T-helper 2 cell treated with Interferon-gamma antibody and Interleukin-4, amounts not matched to agents 5 μg/mL and 100 μg/mL, for 36 hours (primary cell): ENCODE data around the gene SMYD5.
A peak's percentile ranks its signal among the peaks of the same experiment; 100 is the strongest.

ENCODE experiments used
- DNase-seq: peaks from one replicate; pipeline ENCODE4 v3.0.0; 2021; ENCODE audit warnings: low spot score
- H3K27ac Mint-ChIP-seq: one replicate; pipeline ENCODE4 v1.8.0; 2021; ENCODE audit warnings: mild to moderate bottlenecking, mixed read lengths
- H3K27me3 Mint-ChIP-seq: one replicate; pipeline ENCODE4 v1.8.0; 2021; ENCODE audit warnings: low read depth, mixed read lengths
- H3K36me3 Mint-ChIP-seq: one replicate; pipeline ENCODE4 v1.8.0; 2021; ENCODE audit warnings: low read depth, mixed read lengths
- H3K4me1 Mint-ChIP-seq: one replicate; pipeline ENCODE4 v1.8.0; 2021; ENCODE audit warnings: low read depth, mixed read lengths
- H3K4me3 Mint-ChIP-seq: one replicate; pipeline ENCODE4 v1.8.0; 2022; ENCODE audit warnings: mild to moderate bottlenecking, moderate library complexity, mixed read lengths
- H3K9me3 Mint-ChIP-seq: one replicate; pipeline ENCODE4 v1.8.0; 2021; ENCODE audit warnings: mixed read lengths

Gene SMYD5

GRCh38 chr2:73217826-73218225, 3.8 kb downstream of the SMYD5 start:
- Mint-ChIP-seq H3K4me1 (peaks cover 21% of the 10 kb centered on the region), H3K27me3 (no peaks in the 10 kb centered on the region), H3K9me3 (no peaks in the 10 kb centered on the region), H3K36me3 (peaks cover 4% of the 10 kb centered on the region), H3K27ac (no peak overlapping the region), H3K4me3 (no peak overlapping the region)
- DNase-seq, result no peak

- H3K9me3 Mint-ChIP-seq, result no peaks in the 10 kb centered on the region
Measured at GRCh38 chr2:73218298-73218697, 4.3 kb downstream of the SMYD5 start.

DNA sequence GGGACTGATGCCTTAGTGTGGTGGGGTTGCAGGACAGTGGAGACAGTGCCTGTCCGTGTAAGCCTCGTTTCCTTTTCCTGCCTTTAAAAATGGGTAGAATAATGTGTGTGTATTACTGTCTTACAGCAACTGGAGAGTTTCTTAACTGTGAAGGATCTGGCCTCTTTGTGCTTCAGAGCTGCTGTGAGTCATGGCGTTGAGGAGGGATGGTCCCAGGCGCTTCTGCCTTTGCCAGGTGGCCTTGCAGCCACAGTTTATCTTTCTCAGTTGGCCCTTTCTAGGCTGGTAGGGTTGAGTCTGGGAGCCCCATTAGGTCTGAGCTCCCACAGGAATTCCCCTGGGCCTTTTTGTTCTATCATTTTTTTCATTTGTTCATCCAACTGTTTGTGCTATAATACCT, 9.8 kb downstream of the SMYD5 start:
- Mint-ChIP-seq H3K4me3 (no peak overlapping the region), H3K27ac (no peak overlapping the region), H3K27me3 (no peaks in the 10 kb centered on the region), H3K36me3 (peaks cover 3% of the 10 kb centered on the region), H3K4me1 (peaks cover 5% of the 10 kb centered on the region), H3K9me3 (no peaks in the 10 kb centered on the region)
- no peak for DNase-seq

More at GRCh38 chr2:73218298-73218697, 4.3 kb downstream of the SMYD5 start:
- DNase-seq, result no peak
- H3K27ac Mint-ChIP-seq, result no peak overlapping the region
- H3K36me3 Mint-ChIP-seq, result peaks cover 4% of the 10 kb centered on the region
- H3K4me3 Mint-ChIP-seq, result no peak overlapping the region
- peaks cover 19% of the 10 kb centered on the region for H3K4me1 Mint-ChIP-seq
- no peaks in the 10 kb centered on the region for H3K27me3 Mint-ChIP-seq

- Mint-ChIP-seq H3K36me3 (peaks cover 3% of the 10 kb centered on the region), H3K4me1 (peaks cover 5% of the 10 kb centered on the region), H3K4me3 (no peak overlapping the region), H3K9me3 (no peaks in the 10 kb centered on the region), H3K27ac (no peak overlapping the region), H3K27me3 (no peaks in the 10 kb centered on the region)
- DNase-seq, result no peak
Measured at GRCh38 chr2:73225513-73226360, 11.7 kb downstream of the SMYD5 start.

GRCh38 chr2:73227086-73227485, 13.0 kb downstream of the SMYD5 start:
- Mint-ChIP-seq H3K27me3 (no peaks in the 10 kb centered on the region), H3K9me3 (no peaks in the 10 kb centered on the region), H3K4me1 (peaks cover 5% of the 10 kb centered on the region), H3K4me3 (no peak overlapping the region), H3K36me3 (peaks cover 1% of the 10 kb centered on the region), H3K27ac (no peak overlapping the region)
- DNase-seq, result no peak

GRCh38 chr2:73228631-73229030, 14.6 kb downstream of the SMYD5 start:
- Mint-ChIP-seq H3K9me3 (no peaks in the 10 kb centered on the region), H3K36me3 (no peaks in the 10 kb centered on the region), H3K27ac (no peak overlapping the region), H3K4me1 (peaks cover 8% of the 10 kb centered on the region), H3K27me3 (no peaks in the 10 kb centered on the region), H3K4me3 (no peak overlapping the region)
- no peak for DNase-seq

- H3K36me3 Mint-ChIP-seq, result peaks cover 10% of the 10 kb centered on the region
Measured at GRCh38 chr2:73232403-73233153, 18.5 kb downstream of the SMYD5 start.

GRCh38 chr2:73233154-73233931, 19.3 kb downstream of the SMYD5 start, which contains the start of gene PRADC1:
Gene PRADC1, minus strand, starts transcription at chr2:73233239. Its CDS starts 79 bp downstream, at chr2:73233160.
- Mint-ChIP-seq H3K27me3 (no peaks in the 10 kb centered on the region), H3K36me3 (peaks cover 10% of the 10 kb centered on the region), H3K4me1 (peaks cover 24% of the 10 kb centered on the region), H3K27ac (peak within 1 kb of the TSS; percentile 93), H3K9me3 (no peaks in the 10 kb centered on the region), H3K4me3 (peak within 1 kb of the TSS; percentile 99)
- peak; percentile 98 for DNase-seq

More at GRCh38 chr2:73232403-73233153, 18.5 kb downstream of the SMYD5 start:
- no peaks in the 10 kb centered on the region for H3K9me3 Mint-ChIP-seq
- no peaks in the 10 kb centered on the region for H3K27me3 Mint-ChIP-seq
- H3K4me3 Mint-ChIP-seq, result peak overlapping the region; percentile 99
- peak; percentile 16 for DNase-seq
- peaks cover 20% of the 10 kb centered on the region for H3K4me1 Mint-ChIP-seq
- peak overlapping the region; percentile 46 for H3K27ac Mint-ChIP-seq

GRCh38 chr2:73233932-73234832, 20.1 kb downstream of the SMYD5 start, which contains the start of gene CCT7:
Gene CCT7, plus strand, starts transcription at chr2:73234308. Its CDS starts 71 bp downstream, at chr2:73234379.
- H3K36me3 Mint-ChIP-seq, result peaks cover 10% of the 10 kb centered on the region
- H3K9me3 Mint-ChIP-seq, result no peaks in the 10 kb centered on the region
- DNase-seq, result peak; percentile 86
- no peaks in the 10 kb centered on the region for H3K27me3 Mint-ChIP-seq
- peak within 1 kb of the TSS; percentile 93 for H3K27ac Mint-ChIP-seq
- H3K4me3 Mint-ChIP-seq, result peak within 1 kb of the TSS; percentile 99
- H3K4me1 Mint-ChIP-seq, result peaks cover 24% of the 10 kb centered on the region

DNA sequence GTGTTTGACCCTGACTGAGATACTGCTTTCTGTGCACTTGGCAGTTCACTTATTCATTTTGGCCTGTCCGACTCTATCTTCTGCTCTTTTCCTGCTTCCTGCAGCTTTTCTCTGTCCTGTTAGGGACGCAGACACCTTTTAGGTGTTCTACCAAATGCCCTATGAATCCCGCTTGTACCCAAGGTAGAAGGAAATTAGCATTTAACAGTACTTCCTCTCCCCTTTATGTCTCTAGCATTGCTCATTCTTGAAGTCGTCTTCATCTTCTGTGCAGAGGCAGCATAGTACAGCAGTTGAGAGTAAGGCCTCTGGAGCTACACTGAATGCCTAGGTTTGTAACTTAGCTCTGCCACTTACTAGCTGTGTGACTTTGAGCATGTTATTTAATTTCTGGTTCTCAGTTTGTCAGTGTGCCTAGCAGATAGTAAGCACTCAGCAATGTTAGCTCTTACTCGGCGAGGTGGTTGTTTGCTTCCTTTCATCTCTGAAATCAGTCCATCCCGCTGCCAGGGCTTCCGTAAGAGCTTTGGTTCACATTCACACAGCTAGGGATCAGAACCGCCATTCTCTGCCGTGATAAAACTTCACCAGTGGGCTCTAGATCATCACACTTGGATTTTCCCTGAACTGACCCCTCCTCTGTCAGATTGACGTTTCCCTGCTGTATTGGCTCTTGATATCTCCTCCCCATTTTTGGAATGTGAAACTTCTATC, 21.4 kb downstream of the SMYD5 start:
- DNase-seq, result no peak
- H3K27ac Mint-ChIP-seq, result peak overlapping the region; percentile 93
- H3K4me1 Mint-ChIP-seq, result peaks cover 24% of the 10 kb centered on the region
- H3K4me3 Mint-ChIP-seq, result peak overlapping the region; percentile 99
- H3K9me3 Mint-ChIP-seq, result no peaks in the 10 kb centered on the region
- H3K36me3 Mint-ChIP-seq, result peaks cover 10% of the 10 kb centered on the region
- H3K27me3 Mint-ChIP-seq, result no peaks in the 10 kb centered on the region

- Mint-ChIP-seq H3K4me1 (peaks cover 24% of the 10 kb centered on the region), H3K36me3 (peaks cover 17% of the 10 kb centered on the region), H3K4me3 (no peak overlapping the region), H3K9me3 (no peaks in the 10 kb centered on the region), H3K27me3 (no peaks in the 10 kb centered on the region), H3K27ac (no peak overlapping the region)
- DNase-seq, result no peak
Measured at GRCh38 chr2:73237168-73237567, 23.1 kb downstream of the SMYD5 start.

DNA sequence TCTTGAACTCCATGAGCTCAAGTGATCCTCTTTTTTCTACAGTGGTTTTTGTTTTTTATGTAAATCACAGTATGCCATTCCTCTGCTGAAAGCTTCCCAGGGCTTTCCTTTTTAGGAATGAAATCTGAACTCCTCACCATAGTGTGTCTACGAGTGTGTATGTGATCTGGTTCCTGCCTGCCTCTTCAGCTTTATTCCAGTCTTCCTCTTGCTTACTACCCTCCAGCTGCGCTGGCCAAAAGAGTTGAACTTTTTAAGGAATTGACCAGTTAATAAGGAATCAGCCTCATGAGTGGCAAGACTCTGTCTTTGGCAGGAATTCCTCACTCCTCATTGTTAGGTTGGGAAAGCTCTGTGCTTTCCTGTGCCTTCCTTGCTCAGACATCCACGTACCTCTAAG, 24.1 kb downstream of the SMYD5 start:
- H3K36me3 Mint-ChIP-seq, result peaks cover 21% of the 10 kb centered on the region
- no peaks in the 10 kb centered on the region for H3K9me3 Mint-ChIP-seq
- H3K4me1 Mint-ChIP-seq, result peaks cover 23% of the 10 kb centered on the region
- H3K4me3 Mint-ChIP-seq, result no peak overlapping the region
- no peak for DNase-seq
- H3K27ac Mint-ChIP-seq, result no peak overlapping the region
- no peaks in the 10 kb centered on the region for H3K27me3 Mint-ChIP-seq
